PC-9 (cell line): ENCODE measurements around the gene TMOD1. TPM values are rescaled to one million over a fixed set of nuclear protein-coding genes. Genes with fewer than 3 reads are reported as not detected.
A peak's percentile ranks its signal among the peaks of the same experiment; 100 is the strongest.

Experiments
- BruUV-seq: library from RNA; stranded (reverse); fragments of 400-500 nt; replicated peaks from 2 replicates; lab custom pipeline; 2021; lab: Mats Ljungman, UMichigan
- CTCF ChIA-PET: fragments of 300-600 bp; sonication (Branson Sonifier 250); formaldehyde crosslinking; loops from one replicate; lab custom pipeline; 2022; ENCODE audit warnings: antibody characterized with exemption; lab: Charles Lee
- POLR2A ChIA-PET: fragments of 300-600 bp; sonication (Branson Sonifier 250); formaldehyde crosslinking; loops from one replicate; lab custom pipeline; 2022; ENCODE audit warnings: antibody characterized with exemption; ENCODE audit not compliant: unreplicated experiment; lab: Charles Lee
- DNase-seq, 2 experiments: peaks; one replicate each; pipeline versions ENCODE4 v3.0.0 to v3.0.0-alpha.2; 2015 to 2022; ENCODE audit warnings: mixed read lengths in 1 of 2
- H2AFZ ChIP-seq: fragments of 200-600 bp; sonication (generic); 2 replicates; pipeline ENCODE4 v1.8.1; 2017; ENCODE audit warnings: antibody characterized with exemption
- H3F3A ChIP-seq: fragments of 200-600 bp; sonication (generic); 2 replicates; pipeline ENCODE4 v1.8.1; 2017; ENCODE audit warnings: antibody characterized with exemption, mild to moderate bottlenecking, low read depth; ENCODE audit not compliant: insufficient read depth
- H3K27ac ChIP-seq: fragments of 200-600 bp; sonication (generic); 2 replicates; pipeline ENCODE4 v1.6.1; 2016; ENCODE audit warnings: mixed run types
- H3K27me3 ChIP-seq: fragments of 200-600 bp; sonication (generic); 2 replicates; pipeline ENCODE4 v1.6.1; 2016; ENCODE audit warnings: low read depth, mixed run types; ENCODE audit not compliant: insufficient read depth
- H3K36me3 ChIP-seq: fragments of 200-600 bp; sonication (generic); 2 replicates; pipeline ENCODE4 v1.6.1; 2016; ENCODE audit warnings: low read depth, mixed run types
- H3K4me1 ChIP-seq: fragments of 200-600 bp; sonication (generic); replicated peaks from 2 replicates; pipeline ENCODE4 v1.6.1; 2016; ENCODE audit warnings: mixed run types; ENCODE audit not compliant: insufficient read depth
- H3K4me2 ChIP-seq: fragments of 200-600 bp; sonication (generic); 2 replicates; pipeline ENCODE4 v1.6.1; 2017; ENCODE audit warnings: mixed run types
- H3K4me3 ChIP-seq: fragments of 200-600 bp; sonication (generic); 2 replicates; pipeline ENCODE4 v1.6.1; 2016; ENCODE audit warnings: mixed run types
- H3K79me2 ChIP-seq: fragments of 200-600 bp; sonication (generic); 2 replicates; pipeline ENCODE4 v1.6.1; 2017; ENCODE audit warnings: low read depth, mixed run types
- H3K9me2 ChIP-seq: fragments of 200-600 bp; sonication (generic); 2 replicates; pipeline ENCODE4 v1.8.1; 2017; ENCODE audit warnings: mild to moderate bottlenecking; ENCODE audit not compliant: insufficient read depth
- H3K9me3 ChIP-seq: fragments of 200-600 bp; sonication (generic); 2 replicates; pipeline ENCODE4 v1.8.1; 2016; ENCODE audit warnings: low read depth; ENCODE audit not compliant: insufficient read depth
- H4K20me1 ChIP-seq: fragments of 200-600 bp; sonication (generic); 2 replicates; pipeline ENCODE4 v1.8.1; 2017; ENCODE audit not compliant: insufficient read depth
- CTCF ChIP-seq: fragments of 200-600 bp; sonication (generic); conservative IDR thresholded peaks from 2 replicates; pipeline ENCODE4 v1.6.1; 2017; ENCODE audit warnings: mixed run types, antibody characterized with exemption, mild to moderate bottlenecking, moderate library complexity
- EZH2 ChIP-seq: fragments of 200-600 bp; sonication (generic); IDR thresholded peaks from 2 replicates; pipeline ENCODE4 v1.8.0; 2017; ENCODE audit warnings: antibody characterized with exemption, low read depth
- intact Hi-C: fragments of 100-400 bp; cut with micrococcal nuclease; formaldehyde crosslinking; loops from one replicate; pipeline ENCODE4 v1.10.0; 2022; ENCODE audit not compliant: unreplicated experiment
- total RNA-seq: library from RNA; stranded (reverse); gene quantifications from 2 replicates; pipeline ENCODE4 v1.2.3, GENCODE V29; 2021

TMOD1 gene
- total RNA-seq, 1 experiment from 2014 or later, result 6.8 TPM

- no peak for TF ChIP-seq CTCF
- no peak for TF ChIP-seq EZH2
- no peak overlapping the region for H3K4me3 ChIP-seq
- DNase-seq, result peak in 1 of 2 experiments; percentile 31
- H3K4me1 ChIP-seq, result peaks cover 61% of the 10 kb centered on the region
- H3F3A ChIP-seq, result peaks cover 32% of the 10 kb centered on the region
- ChIA-PET CTCF (interaction anchor here (0.6 kb wide), 1 partner anchor 107 kb away, joined by 5 read pairs; no protein-coding TSS in a partner anchor), POLR2A (interaction anchor here (0.6 to 1.6 kb wide), 3 partner anchors 9 to 446 kb away, joined by 3 to 7 read pairs (median 6); no protein-coding TSS in a partner anchor)
- H4K20me1 ChIP-seq, result no peaks in the 10 kb centered on the region
- H2AFZ ChIP-seq, result peak overlapping the region; percentile 45
- H3K36me3 ChIP-seq, result no peaks in the 10 kb centered on the region
- BruUV-seq, result no TSS peak
- intact Hi-C loops, result loop anchor here (2.0 kb wide), 1 partner anchor 71 kb away; no protein-coding TSS in a partner anchor
- H3K27ac ChIP-seq, result peak overlapping the region; percentile 85
- no peaks in the 10 kb centered on the region for H3K79me2 ChIP-seq
- no peaks in the 10 kb centered on the region for H3K9me2 ChIP-seq
- H3K27me3 ChIP-seq, result no peaks in the 10 kb centered on the region
- peak overlapping the region; percentile 50 for H3K4me2 ChIP-seq
- no peaks in the 10 kb centered on the region for H3K9me3 ChIP-seq
Measured at GRCh38 chr9:97527626-97528528, 26.4 kb downstream of the TMOD1 start.

GRCh38 chr9:97528529-97529230 is 27.2 kb downstream of the TMOD1 start:
- peak overlapping the region; percentile 50 for H3K4me2 ChIP-seq
- ChIA-PET POLR2A (interaction anchor here (0.6 to 1.6 kb wide), 3 partner anchors 10 to 447 kb away, joined by 3 to 7 read pairs (median 6); no protein-coding TSS in a partner anchor), CTCF (interaction anchor here (0.6 kb wide), 2 partner anchors 78 to 108 kb away, joined by 3 to 5 read pairs; no protein-coding TSS in a partner anchor)
- peaks cover 61% of the 10 kb centered on the region for H3K4me1 ChIP-seq
- H3K9me3 ChIP-seq, result no peaks in the 10 kb centered on the region
- TSS peak; percentile 66 for BruUV-seq
- no peaks in the 10 kb centered on the region for H3K9me2 ChIP-seq
- no peaks in the 10 kb centered on the region for H3K79me2 ChIP-seq
- TF ChIP-seq CTCF (no peak), EZH2 (no peak)
- peaks cover 32% of the 10 kb centered on the region for H3F3A ChIP-seq
- peak overlapping the region; percentile 45 for H2AFZ ChIP-seq
- H3K27ac ChIP-seq, result peak overlapping the region; percentile 85
- no peaks in the 10 kb centered on the region for H3K27me3 ChIP-seq
- intact Hi-C loops, result loop anchor here (1.0 to 2.0 kb wide), 2 partner anchors 9 to 70 kb away; no protein-coding TSS in a partner anchor
- no peak overlapping the region for H3K4me3 ChIP-seq
- H4K20me1 ChIP-seq, result no peaks in the 10 kb centered on the region
- H3K36me3 ChIP-seq, result no peaks in the 10 kb centered on the region
- DNase-seq, result peak; percentile 58 to 71
